NCI-H2081 (cell line): Measurements from ENCODE around the gene HRG.
"Not testable (repeated sequence)": the region's sequence is repeated elsewhere in the genome, so short reads cannot be mapped to it uniquely, and the experiment has no call there.

Experiments used
- DNase-seq, 2 experiments: peaks; one replicate each; lab custom pipeline; 2025; lab: John Stamatoyannopoulos, UW

The HRG gene

DNA sequence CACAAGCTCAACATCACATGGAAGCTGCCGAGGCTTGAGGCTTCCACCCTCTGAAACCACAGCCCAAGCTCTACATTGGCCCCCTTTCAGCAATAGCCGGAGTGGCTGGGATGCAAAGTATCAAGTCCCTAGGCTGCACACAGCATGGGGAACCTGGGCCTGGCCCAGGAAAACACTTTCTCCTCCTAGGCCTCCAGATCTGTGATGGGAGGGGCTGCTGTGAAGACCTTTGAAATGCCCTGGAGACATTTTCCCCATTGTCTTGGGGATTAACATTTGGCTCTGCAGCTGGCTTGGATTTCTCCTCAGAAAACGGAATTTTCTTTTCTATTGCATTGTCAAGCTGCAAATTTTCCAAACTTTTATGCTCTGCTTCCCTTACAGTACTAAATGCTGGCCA, 18.2 kb downstream of the HRG start:
- DNase-seq: no peak

DNA sequence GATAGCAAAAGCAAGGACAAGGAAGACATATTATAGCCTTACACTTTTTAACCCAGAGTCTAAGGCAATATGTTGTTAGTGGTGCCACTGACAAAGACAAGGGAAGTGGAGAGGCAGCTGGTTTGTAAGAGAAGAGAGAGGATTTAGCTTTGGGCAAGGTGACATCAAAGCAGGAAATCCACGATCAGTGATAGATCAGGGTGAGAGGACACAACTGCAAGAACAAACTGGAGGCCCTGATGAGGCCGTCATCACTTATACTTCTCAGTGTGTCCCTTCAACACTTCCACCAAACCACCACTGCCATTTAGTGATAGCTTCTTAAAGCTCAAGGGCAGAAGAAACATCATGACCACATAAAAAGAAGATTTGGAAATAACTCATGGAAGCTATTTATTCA, 20.7 kb downstream of the HRG start:
- not testable (repeated sequence) for DNase-seq

DNA sequence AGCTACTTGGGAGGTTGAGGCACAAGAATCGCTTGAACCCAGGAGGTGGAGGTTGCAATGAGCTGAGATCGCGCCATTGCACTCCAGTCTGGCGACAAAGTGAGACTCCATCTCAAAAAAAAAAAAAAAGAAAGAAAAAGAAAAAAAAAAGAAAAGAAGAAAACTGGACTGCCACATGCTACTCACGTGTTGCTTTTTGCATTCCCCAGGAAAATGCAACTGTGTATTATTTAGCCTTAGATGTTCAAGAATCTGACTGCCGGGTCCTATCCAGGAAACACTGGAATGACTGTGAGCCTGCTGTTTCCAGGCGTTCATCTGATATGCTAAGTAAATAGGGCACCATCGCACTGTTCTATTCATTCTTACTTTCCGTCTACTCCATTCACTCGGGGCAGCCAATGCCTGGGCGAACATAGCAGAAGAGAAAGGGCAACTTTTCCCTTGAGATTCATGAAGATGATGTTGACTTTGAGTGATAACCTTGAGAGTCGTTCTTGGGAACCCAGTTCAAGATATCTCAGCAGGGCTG, 21.4 kb downstream of the HRG start:
- DNase-seq: no peak

DNA sequence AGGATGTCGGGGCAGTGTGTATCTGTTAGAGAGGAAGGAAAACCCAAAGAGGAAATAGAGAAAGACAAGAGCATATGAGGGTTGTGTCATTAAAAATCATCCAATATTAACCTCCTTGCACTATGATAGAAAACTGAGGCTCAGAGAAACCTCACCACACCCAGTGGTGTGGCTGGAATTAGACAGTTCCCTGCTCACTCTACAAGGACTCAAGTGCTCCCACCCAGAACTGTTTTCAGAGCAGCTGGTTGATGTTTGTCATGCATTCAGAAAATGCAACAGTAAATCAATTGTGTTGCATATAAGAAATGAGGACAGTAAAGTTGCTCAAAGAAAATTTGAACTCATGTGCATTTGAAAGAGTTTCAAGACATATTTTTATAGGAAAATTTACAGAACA, 24.5 kb downstream of the HRG start:
- not testable (repeated sequence) for DNase-seq

DNA sequence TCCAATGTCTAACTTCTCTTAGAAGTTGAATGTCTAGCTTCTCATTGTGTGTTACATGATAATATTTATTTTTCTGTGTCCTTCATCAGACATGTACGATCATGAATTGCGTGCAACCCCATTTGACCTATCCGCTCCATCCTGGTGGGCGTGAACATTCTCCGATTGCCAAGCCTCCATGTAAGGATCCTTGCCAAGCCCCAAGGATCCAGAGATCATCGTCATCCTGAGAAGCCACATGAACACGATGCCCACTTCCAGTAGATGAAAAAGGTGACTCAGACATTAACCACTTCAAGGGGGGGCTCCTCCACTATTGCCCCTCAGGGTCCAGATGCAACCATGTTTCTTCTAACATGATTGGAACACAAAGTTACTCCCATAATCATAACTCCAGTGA, 25.9 kb downstream of the HRG start:
- no peak for DNase-seq

DNA sequence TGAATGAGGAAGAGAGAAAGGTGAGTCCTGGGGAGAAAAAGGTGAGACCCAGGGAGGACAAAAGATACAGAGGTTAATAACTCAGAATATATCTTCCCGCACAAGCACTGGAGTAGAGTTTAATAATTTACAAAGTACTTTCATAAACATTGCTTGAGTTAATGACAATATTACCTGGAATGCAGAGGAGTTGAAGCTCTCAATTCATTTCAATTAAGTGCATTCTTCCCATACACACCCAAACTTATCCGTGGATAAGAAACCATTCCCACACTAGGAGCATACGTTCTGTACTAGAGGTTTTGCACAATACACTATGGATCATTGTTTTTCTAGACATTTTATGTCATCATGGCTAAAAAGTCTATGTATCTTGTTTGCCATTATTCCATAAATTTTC, 28.0 kb downstream of the HRG start:
- no peak for DNase-seq

DNA sequence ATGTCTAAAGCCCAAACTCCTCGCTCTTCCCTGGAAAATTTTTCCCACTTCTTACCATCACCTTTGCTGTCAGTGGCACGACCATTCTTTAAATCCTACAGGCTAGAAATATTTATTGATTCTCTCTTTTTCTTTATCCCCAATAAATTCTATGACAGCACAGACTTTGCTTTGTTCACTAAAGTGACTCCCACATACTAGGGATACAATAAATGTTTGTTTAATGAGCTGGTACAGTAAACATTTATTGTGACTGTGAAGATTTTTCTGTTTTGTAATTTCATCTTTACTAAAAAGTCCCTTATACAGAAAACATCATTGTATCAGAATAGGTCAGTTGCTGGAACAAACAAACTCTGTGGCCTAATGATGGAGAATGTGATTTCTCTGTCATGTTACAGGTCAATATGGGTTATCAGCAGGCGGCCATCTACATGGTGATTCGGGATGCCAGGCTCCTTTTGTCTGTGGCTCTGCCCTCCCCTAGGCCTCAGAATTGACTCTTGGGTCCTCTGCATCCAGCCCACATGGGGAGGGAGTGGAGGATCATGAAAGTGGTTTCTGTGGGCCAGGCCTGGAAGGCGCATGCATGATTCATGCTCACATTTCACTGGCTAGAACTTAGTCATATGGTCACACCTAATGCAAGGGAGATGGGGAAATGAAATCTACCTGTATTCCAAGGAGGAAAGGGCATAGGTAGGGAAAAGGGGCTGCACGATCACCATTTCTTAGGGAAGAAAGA, 28.6 kb downstream of the HRG start:
- no peak for DNase-seq

DNA sequence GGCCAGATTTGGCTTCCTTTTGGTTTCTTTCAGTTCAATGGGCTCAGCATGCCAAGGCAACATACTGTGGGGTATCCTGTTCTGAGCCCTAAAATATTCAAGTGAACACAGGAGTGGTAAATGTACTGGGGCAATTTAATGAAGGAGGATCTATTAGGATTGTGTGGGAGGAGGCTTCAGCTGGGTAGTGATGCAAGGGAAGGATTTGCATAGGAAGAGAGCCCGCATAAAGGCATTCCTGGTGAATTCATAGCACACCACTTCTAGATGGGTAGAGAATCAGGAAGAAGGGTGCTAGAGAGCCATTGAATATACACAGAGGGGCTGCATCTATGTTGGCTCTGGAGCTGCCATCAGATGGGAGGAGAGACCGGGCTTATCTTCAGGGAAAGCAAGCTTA, 30.7 kb downstream of the HRG start:
- DNase-seq: no peak

DNA sequence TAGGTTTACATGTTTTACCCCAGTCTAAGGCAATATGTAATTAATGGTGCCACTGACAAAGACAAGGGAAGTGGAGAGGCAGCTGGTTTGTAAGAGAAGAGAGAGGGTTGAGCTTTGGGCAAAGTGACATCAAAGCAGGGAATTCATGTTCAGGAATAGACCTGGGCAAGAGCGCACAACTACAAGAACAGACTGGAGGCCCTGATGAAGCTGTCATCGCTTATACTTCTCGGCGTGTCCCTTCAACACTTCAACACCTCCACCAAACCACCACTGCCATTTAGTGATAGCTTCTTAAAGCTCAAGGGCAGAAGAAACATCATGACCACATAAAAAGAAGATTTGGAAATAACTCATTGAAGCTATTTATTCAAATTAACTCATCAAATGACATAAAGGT, 31.7 kb downstream of the HRG start:
- no peak for DNase-seq

DNA sequence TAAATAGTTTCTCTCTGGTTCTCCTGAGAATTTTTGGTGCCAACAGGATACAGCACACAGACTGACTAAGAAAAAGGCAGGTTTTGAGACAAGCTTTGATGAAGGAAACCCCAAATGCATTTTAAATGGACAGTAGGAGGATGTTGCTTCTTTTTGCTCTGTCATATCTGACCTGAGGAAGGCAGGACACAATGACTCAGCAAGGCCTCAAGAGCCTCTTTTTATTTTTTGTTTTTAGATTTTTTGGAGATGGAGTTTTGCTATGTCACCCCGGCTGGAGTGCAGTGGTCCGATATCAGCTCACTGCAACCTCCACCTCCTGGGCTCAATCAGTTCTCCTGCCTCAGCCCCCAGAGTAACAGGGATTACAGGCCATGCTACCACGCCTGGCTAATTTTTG, 34.5 kb downstream of the HRG start:
- no peak for DNase-seq

DNA sequence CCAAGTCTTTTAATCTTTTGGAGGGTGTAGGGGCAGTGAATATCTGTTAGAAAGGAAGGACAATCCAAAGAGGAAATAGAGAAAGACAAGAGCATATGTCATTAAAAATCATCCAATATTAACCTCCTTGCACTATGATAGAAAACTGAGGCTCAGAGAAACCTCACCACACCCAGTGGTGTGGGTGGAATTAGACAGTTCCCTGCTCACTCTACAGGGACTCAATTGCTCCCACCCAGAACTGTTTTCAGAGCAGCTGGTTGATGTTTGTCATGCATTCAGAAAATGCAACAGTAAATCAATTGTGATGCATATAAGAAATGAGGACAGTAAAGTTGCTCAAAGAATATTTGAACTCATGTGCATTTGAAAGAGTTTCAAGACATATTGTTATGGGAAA, 36.6 kb downstream of the HRG start:
- DNase-seq: not testable (repeated sequence)

DNA sequence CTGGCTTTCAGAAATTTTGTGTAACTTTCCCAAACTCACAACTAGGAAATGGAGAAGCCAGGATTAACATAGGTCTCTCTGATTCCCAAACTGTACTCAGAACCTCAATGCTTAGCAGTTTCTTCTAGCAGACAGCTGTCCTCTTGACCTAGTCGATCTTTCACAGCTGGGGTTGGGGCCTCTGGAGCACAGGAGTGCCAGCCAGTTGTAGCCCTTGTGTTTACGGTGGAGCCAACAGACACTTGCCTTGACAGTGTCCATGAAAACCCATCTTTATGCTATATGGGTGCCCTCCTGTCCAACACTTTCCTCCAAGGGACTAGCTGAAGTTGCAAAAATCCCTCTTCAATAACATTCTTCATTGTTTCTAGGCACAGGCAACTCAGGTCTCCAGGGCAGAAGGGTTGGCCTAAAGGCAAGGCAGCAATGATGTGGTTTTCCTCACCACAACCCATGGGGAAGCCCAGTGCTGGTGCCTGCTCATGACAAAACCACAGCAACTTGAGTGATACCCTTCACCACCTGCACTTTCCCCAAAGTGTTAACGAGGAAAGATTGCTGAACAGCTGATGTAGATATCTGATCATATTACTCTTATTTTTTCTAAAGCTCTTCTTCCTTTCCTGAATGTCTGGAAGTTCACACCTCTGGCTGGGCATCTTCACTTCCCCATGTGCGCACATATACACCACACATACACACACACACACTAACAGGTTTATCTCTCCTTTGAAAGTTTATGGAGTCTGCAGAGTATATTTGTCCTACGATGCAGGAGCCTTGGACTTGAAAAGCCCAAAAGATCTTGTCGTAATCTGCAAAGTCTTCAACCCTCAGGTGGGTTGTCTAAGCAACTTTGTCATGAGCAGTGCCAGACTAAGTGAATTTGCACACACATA, 40.3 kb downstream of the HRG start:
- DNase-seq: no peak

DNA sequence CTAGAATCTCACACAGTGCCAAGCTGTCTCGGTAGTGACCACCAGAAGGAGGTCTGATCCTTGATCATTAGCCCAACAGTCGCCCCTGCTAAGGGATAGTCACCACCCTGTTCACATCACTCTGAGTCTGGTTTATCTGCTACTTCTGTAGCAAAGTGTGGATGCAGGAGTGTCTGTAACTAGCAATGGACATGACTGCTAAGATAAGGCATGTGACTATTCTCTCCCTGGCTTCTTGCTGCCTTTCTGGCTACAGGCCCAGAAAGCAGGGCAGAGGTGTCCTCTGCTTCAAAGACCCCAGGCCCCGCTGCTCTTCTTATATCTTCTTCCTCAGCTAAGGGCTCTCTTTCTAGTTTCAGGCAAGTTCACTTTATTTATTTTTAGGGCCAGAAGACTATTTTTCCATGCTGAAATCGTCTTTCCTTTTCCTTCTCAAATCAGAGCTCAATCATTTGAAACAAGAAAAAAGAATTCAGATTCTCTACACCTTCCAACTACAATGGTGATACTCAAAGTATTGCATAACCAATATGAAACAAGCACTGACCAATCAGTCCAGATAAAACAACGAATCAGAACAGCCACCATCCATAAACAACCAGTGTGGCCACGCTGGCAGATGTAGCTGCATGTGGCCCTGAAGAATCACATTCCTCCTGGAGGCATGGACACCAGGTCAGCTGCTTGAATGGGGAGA, 43.3 kb downstream of the HRG start:
- DNase-seq: no peak

DNA sequence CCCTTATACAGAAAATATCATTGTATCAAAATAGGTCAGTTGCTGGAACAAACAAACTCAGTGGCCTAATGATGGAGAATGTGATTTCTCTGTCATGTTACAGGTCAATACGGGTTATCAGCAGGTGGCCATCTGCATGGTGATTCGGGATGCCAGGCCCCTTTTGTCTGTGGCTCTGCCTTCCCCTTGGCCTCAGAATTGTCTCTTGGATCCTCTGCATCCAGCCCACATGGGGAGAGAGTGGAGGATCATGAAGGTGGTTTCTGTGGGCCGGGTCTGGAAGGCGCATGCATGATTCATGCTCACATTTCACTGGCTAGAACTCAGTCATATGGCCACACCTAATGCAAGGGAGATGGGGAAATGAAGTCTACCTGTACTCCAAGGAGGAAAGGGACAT, 44.9 kb downstream of the HRG start:
- not testable (repeated sequence) for DNase-seq

DNA sequence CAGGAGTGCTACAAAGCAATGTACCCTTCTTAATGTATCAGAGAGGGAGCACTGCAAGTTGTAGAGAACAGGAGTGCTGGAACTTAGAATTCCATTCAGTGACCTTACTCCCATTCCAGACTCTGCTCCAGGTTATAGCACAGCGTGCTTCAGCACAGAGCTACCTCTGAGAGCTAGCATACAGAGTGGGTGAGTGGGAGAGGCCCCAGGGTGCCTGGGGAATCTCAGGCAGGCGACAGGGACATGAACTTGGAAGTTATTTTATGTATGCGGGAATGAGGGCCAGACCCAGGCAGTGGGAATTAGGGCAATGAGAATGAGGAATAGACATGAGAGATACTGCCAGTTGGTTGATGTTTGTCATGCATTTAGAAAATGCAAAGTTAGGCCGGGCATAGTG, 47.7 kb downstream of the HRG start:
- DNase-seq: no peak

DNA sequence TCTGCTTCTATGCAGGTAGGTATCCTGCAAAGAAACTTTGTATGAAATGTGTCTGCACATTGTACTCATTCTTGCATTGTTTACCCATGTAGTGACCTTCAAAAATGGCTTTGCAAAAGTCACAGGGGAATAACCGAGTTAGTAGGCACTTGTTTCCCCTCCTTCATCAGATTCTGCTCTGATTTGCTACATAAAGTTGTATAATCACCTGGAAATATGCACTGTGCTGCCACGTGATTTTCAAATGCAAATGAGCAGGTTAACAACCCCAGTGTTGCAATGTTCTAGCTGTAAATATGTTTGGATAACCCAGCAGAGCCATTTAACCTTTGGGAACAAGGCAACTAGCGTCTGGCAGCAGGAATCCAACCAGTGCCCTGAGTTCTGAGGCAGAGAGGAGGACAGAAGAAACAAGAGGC, 51.2 kb downstream of the HRG start, which contains the start of gene KNG1:
Gene KNG1 (plus strand): TSS at position 321 of the 419 bp plus-strand sequence. CDS start 184 bp downstream, outside the sequence.
- DNase-seq: no peak

DNA sequence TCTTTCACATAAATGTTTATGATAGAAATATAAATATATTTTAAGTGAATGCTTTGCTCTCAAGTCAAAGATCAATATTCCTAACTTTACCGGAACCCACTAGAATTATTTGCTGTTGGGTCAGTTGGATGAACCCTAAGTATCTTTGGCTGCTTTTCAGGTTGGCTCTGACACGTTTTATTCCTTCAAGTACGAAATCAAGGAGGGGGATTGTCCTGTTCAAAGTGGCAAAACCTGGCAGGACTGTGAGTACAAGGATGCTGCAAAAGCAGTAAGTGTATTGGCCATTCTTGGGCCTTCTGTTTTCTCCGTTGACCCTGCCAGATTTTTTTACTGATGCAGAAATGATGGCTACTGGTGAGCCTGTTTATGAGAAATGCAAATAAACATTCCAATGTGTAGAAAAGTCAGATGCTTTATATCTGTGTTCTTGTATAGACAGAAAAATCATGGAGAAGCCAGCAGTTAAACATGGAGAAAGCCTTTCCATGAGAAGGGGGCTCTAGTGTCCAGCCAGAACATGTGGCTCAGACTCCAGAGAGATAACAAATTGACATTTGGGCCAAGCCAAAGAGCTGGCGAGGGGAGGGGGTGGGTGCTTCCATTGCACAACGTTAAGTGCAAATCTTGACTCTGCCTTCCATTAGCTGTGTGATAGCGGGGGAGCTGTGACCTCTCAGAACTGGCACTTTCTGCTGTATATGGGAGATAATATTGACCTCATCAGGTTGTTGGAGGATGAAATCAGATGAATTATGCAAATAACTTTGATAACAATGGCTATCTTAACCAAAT, 54.3 kb downstream of the HRG start:
- DNase-seq: no peak

DNA sequence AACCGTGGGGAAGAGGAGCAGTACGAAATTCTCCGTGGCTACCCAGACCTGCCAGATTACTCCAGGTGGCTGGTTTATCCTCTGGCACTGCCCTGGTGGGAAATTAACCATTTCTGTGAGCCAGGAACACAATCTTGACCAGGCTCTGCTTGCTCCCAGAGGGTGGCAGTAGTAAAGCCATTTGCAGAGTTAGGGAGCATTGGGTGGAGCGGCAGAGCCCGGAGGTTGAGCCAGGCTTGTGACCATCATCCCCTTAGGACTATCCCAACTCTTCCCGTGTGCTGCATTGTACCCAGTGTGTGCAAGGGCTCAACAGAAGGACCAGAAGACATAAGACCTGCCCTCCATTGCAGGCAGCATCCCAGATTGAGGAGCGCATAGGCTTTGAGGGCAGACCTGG, 56.6 kb downstream of the HRG start:
- no peak for DNase-seq

DNA sequence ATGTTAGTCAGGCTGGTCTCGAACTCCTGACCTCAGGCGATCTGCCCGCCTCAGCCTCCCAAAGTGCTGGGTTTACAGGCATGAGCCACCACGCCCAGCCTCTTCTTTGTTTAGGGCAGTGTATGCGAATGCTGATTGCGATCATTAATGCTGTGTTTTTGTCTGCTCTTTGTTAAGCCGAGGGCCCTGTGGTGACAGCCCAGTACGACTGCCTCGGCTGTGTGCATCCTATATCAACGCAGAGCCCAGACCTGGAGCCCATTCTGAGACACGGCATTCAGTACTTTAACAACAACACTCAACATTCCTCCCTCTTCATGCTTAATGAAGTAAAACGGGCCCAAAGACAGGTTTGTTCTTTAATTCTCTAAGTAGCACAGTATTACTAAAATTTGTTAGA, 59.1 kb downstream of the HRG start:
- DNase-seq: no peak
